HEK293T (cell line): ENCODE data around the gene CEP19.

Experiments
- CTCF ChIA-PET: fragments of 350-600 bp; formaldehyde crosslinking; extraction: SDS; loops from one replicate; lab custom pipeline; 2021; ENCODE audit warnings: antibody characterized with exemption, inconsistent platforms; lab: Yijun Ruan, JAX
- POLR2A ChIA-PET: fragments of 350-600 bp; formaldehyde crosslinking; extraction: SDS; loops from one replicate; lab custom pipeline; 2020; ENCODE audit warnings: antibody characterized with exemption, inconsistent platforms; lab: Yijun Ruan, JAX
- DNase-seq: peaks from one replicate; pipeline ENCODE4 v3.0.0; 2012; ENCODE audit warnings: mixed read lengths; ENCODE audit errors: extremely low spot score
- ARNT ChIP-seq: fragments of 450-650 bp; IDR thresholded peaks from 2 replicates; pipeline ENCODE4 v1.6.1; 2017; ENCODE audit warnings: mild to moderate bottlenecking
- BHLHE40 ChIP-seq: fragments of 450-650 bp; IDR thresholded peaks from 2 replicates; pipeline ENCODE4 v1.6.1; 2016; ENCODE audit warnings: mild to moderate bottlenecking, moderate library complexity, borderline replicate concordance
- CTBP1 ChIP-seq: fragments of 450-650 bp; IDR thresholded peaks from 2 replicates; pipeline ENCODE4 v1.6.1; 2016; ENCODE audit warnings: borderline replicate concordance
- ELF4 ChIP-seq: fragments of 450-650 bp; IDR thresholded peaks from 2 replicates; pipeline ENCODE4 v1.6.1; 2017; ENCODE audit warnings: antibody characterized with exemption
- FOXA1 ChIP-seq: fragments of 450-650 bp; IDR thresholded peaks from 2 replicates; pipeline ENCODE4 v1.6.1; 2016; ENCODE audit warnings: mild to moderate bottlenecking
- FOXK2 ChIP-seq: fragments of 450-650 bp; IDR thresholded peaks from 2 replicates; pipeline ENCODE4 v1.6.1; 2016; ENCODE audit warnings: mild to moderate bottlenecking
- FOXM1 ChIP-seq: fragments of 450-650 bp; IDR thresholded peaks from 2 replicates; pipeline ENCODE4 v1.6.1; 2017; ENCODE audit warnings: mild to moderate bottlenecking, borderline replicate concordance
- HDGF ChIP-seq: fragments of 450-650 bp; IDR thresholded peaks from 2 replicates; pipeline ENCODE4 v1.6.1; 2017; ENCODE audit warnings: antibody characterized with exemption, borderline replicate concordance
- L3MBTL2 ChIP-seq: fragments of 450-650 bp; conservative IDR thresholded peaks from 2 replicates; pipeline ENCODE4 v1.6.1; 2016; ENCODE audit warnings: mild to moderate bottlenecking
- LEF1 ChIP-seq: fragments of 450-650 bp; IDR thresholded peaks from 2 replicates; pipeline ENCODE4 v1.6.1; 2017; ENCODE audit warnings: mild to moderate bottlenecking, borderline replicate concordance
- NFRKB ChIP-seq: fragments of 450-650 bp; IDR thresholded peaks from 2 replicates; pipeline ENCODE4 v1.6.1; 2016; ENCODE audit warnings: mild to moderate bottlenecking, moderate library complexity
- SP1 ChIP-seq: fragments of 450-650 bp; IDR thresholded peaks from 2 replicates; pipeline ENCODE4 v1.6.1; 2017
- SUZ12 ChIP-seq: fragments of 450-650 bp; IDR thresholded peaks from 2 replicates; pipeline ENCODE4 v1.6.1; 2016; ENCODE audit warnings: mild to moderate bottlenecking
- TARDBP ChIP-seq: fragments of 450-650 bp; IDR thresholded peaks from 2 replicates; pipeline ENCODE4 v1.6.1; 2016
- ZNF384 ChIP-seq: fragments of 450-650 bp; IDR thresholded peaks from 2 replicates; pipeline ENCODE4 v1.6.1; 2016
- TF ChIP-seq, protein P1 (sequence below): fragments of 450-650 bp; IDR thresholded peaks from 2 replicates; pipeline ENCODE4 v1.6.1; 2016

Gene CEP19

DNA sequence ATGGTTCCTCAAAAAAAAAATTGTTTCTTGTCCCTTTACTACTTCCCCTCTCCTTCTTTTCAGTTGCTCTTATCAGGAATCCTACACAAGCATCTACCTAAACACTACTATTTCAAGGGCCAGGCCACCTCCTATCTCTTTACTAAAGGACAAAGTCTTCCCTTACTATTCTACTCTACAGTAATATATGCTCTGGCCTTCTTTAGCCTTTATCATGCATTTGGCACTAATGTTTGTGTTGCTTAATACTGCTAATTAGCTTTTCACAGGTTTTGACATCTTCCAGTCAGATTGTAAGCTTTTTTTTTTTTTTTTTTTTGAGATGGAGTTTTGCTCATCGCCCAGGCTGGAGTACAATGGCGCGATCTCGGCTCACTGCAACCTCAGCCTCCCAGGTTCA lies 5.3 kb downstream of the CEP19 start:
- CTCF ChIA-PET, result no interaction called here
- DNase-seq, result no peak
- POLR2A ChIA-PET, result no interaction called here
- no peak for TF ChIP-seq SUZ12
- no peak for TF ChIP-seq BHLHE40
- no peak for TF ChIP-seq ZNF384
- no peak for TF ChIP-seq TARDBP
- no peak for TF ChIP-seq SP1
- no peak for TF ChIP-seq FOXA1
- TF ChIP-seq, protein P1, sequence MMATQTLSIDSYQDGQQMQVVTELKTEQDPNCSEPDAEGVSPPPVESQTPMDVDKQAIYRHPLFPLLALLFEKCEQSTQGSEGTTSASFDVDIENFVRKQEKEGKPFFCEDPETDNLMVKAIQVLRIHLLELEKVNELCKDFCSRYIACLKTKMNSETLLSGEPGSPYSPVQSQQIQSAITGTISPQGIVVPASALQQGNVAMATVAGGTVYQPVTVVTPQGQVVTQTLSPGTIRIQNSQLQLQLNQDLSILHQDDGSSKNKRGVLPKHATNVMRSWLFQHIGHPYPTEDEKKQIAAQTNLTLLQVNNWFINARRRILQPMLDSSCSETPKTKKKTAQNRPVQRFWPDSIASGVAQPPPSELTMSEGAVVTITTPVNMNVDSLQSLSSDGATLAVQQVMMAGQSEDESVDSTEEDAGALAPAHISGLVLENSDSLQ, result no peak
- TF ChIP-seq NFRKB, result no peak
- TF ChIP-seq ELF4, result no peak
- no peak for TF ChIP-seq LEF1
- no peak for TF ChIP-seq FOXM1
- TF ChIP-seq CTBP1, result no peak
- no peak for TF ChIP-seq L3MBTL2
- no peak for TF ChIP-seq HDGF
- no peak for TF ChIP-seq FOXK2
- TF ChIP-seq ARNT, result no peak

DNA sequence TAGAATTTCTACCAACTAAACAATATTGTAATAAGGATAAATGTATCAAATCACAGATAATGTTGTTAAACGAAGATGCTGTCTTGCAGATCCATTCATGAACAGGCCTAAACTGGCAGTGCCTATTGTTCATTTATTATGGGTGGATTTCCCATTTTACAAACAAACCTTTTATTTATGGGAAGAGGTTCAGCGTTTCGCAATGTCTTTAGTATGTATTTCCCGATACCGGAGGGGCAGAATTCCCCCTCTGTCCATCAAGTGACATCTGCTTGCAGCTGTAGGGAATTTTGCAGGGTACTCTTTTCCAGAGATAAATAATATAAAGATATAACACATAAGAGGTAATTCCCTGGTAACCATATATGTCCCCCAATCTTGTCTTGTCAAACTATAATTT lies 5.7 kb downstream of the CEP19 start:
- no peak for DNase-seq
- TF ChIP-seq ARNT (no peak), LEF1 (no peak), ELF4 (no peak), FOXM1 (no peak), TARDBP (no peak), FOXA1 (no peak), SP1 (no peak), L3MBTL2 (no peak), ZNF384 (no peak), FOXK2 (no peak), NFRKB (no peak), BHLHE40 (no peak), CTBP1 (no peak), HDGF (no peak)
- TF ChIP-seq, protein P1, result no peak
- CTCF ChIA-PET, result interaction anchor here (0.6 kb wide), 1 partner anchor 24 kb away, joined by 3 read pairs; no protein-coding TSS in a partner anchor
- POLR2A ChIA-PET, result no interaction called here

DNA sequence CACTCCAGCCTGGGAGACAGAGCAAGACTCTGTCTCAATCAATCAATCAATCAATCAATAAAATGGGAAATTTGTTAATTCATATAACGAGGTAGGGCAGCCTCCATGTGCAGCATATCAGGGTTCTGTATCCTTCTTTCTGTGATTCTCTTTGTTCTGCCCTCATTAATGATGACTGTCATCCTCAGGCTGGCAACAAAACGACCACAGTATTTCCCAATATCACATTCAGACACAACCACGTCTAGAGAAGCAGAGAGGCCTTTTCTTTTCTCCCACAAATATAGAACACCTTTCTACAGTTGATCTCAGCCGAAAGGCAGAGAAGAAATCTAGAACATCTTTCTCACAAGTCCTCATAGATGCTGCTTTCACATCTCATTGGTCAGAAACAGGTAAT lies 11.2 kb downstream of the CEP19 start:
- ChIA-PET POLR2A (no interaction called here), CTCF (no interaction called here)
- no peak for DNase-seq
- TF ChIP-seq ARNT (no peak), SUZ12 (no peak), ELF4 (no peak), SP1 (no peak), CTBP1 (no peak), ZNF384 (no peak), HDGF (no peak), TARDBP (no peak), FOXK2 (no peak), LEF1 (no peak), FOXA1 (no peak)
- TF ChIP-seq, protein P1, result no peak

DNA sequence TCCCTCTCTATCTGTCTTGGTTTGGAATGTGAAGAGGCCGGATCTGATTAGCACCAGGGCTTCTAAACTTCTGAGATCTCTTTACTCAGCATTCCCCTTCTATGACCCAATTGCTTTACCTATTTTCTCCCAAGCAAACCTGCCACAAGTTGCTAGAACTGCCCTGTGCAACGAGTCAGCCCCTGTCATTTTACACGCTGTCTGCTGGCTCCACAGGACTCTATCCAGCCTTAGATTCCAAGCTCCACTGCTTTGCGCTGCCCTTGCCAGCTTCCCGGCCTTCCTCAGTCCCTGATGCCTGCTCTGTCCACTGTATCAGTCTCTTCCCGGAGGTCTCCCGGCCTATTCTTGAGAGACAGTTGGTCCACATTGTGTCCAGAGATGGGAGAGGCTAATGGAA lies 12.3 kb downstream of the CEP19 start:
- TF ChIP-seq TARDBP (no peak), SP1 (no peak), FOXK2 (no peak), CTBP1 (no peak), L3MBTL2 (no peak)
- DNase-seq, result no peak
- ChIA-PET POLR2A (no interaction called here), CTCF (no interaction called here)

DNA sequence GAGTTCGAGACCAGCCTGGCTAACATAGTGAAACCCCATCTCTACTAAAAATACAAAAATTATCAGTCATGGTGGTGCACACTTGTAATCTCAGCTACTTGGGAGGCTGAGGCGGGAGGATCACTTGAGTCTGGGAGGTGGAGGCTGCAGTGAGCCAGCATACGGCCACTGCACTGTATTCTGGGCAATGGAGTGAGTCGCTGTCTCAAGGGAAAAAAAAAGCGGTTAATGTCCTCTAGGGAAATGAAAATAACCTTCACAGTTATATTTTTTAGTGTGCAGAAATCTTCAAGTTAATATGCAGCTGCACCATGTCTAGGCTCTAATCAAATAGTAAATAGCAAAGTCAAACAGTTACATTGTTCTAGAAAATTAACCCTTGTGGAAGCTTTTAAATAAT lies 14.8 kb downstream of the CEP19 start:
- ChIA-PET CTCF (no interaction called here), POLR2A (no interaction called here)
- no peak for TF ChIP-seq BHLHE40
- no peak for TF ChIP-seq FOXA1
- TF ChIP-seq LEF1, result no peak
- TF ChIP-seq, protein P1, result no peak
- TF ChIP-seq CTBP1, result no peak
- TF ChIP-seq SP1, result no peak
- TF ChIP-seq ZNF384, result no peak
- TF ChIP-seq TARDBP, result no peak
- no peak for TF ChIP-seq HDGF
- no peak for TF ChIP-seq ELF4
- no peak for TF ChIP-seq SUZ12
- TF ChIP-seq ARNT, result no peak
- no peak for TF ChIP-seq FOXK2
- no peak for TF ChIP-seq NFRKB
- TF ChIP-seq FOXM1, result no peak
- TF ChIP-seq L3MBTL2, result no peak
- no peak for DNase-seq

DNA sequence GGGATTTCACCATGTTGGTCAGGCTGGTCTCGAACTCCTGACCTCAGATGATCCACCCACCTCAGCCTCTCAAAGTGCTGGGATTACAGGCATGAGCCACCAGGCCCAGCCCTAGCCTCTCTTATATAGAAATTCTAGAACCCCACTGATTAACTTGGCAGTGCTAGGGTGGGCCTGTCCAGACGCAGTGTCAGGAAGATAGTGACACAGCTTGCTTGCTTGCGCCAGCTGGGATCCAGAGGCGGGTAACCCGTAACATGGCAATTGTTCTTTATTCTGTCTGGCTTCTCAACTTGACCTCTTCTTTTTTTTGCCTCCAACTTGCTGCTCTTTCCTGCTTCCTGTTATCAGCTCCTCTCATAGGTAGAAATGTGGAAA lies 16.2 kb downstream of the CEP19 start:
- POLR2A ChIA-PET, result no interaction called here
- TF ChIP-seq ELF4 (no peak), CTBP1 (no peak), ARNT (no peak), LEF1 (no peak), BHLHE40 (no peak), FOXA1 (no peak), ZNF384 (no peak), SP1 (no peak), FOXM1 (no peak), NFRKB (no peak), TARDBP (no peak), SUZ12 (no peak), HDGF (no peak), FOXK2 (no peak)
- TF ChIP-seq, protein P1, result no peak
- CTCF ChIA-PET, result no interaction called here
- DNase-seq, result no peak
